BE2C (cell line): Measurements from ENCODE around the gene RIBC1. TPM values are rescaled to one million over a fixed set of nuclear protein-coding genes. Genes with fewer than 3 reads are reported as not detected.

Experiments
- DNase-seq: peaks from one replicate; pipeline ENCODE4 v3.0.0-alpha.2; 2020
- H3K27me3 ChIP-seq: fragments of 250-450 bp; sonication (Bioruptor Pico); 2 replicates; pipeline ENCODE4 v1.5.1; 2020; ENCODE audit warnings: mild to moderate bottlenecking
- H3K36me3 ChIP-seq: fragments of 250-450 bp; sonication (Bioruptor Pico); 2 replicates; pipeline ENCODE4 v1.5.1; 2020; ENCODE audit warnings: mild to moderate bottlenecking
- H3K4me1 ChIP-seq: fragments of 250-450 bp; sonication (Bioruptor Pico); 2 replicates; pipeline ENCODE4 v1.5.1; 2020
- H3K4me3 ChIP-seq: 2 replicates; pipeline ENCODE4 v1.5.1; 2011; ENCODE audit warnings: low read depth, low read length
- H3K9me3 ChIP-seq: fragments of 250-450 bp; sonication (Bioruptor Pico); 2 replicates; pipeline ENCODE4 v1.5.1; 2020
- polyA plus RNA-seq: library from polyadenylated mRNA; unstranded; fragments of >200 nt; gene quantifications from one replicate; pipeline ENCODE4 v1.2.1, GENCODE V29; 2012; ENCODE audit warnings: low read depth, missing spikeins; ENCODE audit not compliant: insufficient read length, insufficient read depth
- TF ChIP-seq, protein P1 (sequence below): IDR thresholded peaks from 2 replicates; pipeline ENCODE4 v1.5.1; 2012; ENCODE audit warnings: mild to moderate bottlenecking, low read depth, low read length

RIBC1 gene
- not detected for polyA plus RNA-seq

- Histone ChIP-seq H3K4me1 (no peaks in the 10 kb centered on the region), H3K27me3 (no peaks in the 10 kb centered on the region), H3K9me3 (no peaks in the 10 kb centered on the region), H3K4me3 (peak within 1 kb of the TSS; percentile 85), H3K36me3 (0 out of 2 replicates have a peak, but pooled peaks cover 3% of the 10 kb centered on the region)
- no peak for DNase-seq
- TF ChIP-seq, protein P1, sequence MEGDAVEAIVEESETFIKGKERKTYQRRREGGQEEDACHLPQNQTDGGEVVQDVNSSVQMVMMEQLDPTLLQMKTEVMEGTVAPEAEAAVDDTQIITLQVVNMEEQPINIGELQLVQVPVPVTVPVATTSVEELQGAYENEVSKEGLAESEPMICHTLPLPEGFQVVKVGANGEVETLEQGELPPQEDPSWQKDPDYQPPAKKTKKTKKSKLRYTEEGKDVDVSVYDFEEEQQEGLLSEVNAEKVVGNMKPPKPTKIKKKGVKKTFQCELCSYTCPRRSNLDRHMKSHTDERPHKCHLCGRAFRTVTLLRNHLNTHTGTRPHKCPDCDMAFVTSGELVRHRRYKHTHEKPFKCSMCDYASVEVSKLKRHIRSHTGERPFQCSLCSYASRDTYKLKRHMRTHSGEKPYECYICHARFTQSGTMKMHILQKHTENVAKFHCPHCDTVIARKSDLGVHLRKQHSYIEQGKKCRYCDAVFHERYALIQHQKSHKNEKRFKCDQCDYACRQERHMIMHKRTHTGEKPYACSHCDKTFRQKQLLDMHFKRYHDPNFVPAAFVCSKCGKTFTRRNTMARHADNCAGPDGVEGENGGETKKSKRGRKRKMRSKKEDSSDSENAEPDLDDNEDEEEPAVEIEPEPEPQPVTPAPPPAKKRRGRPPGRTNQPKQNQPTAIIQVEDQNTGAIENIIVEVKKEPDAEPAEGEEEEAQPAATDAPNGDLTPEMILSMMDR: no peak
Observed at GRCh38 chrX:53422861-53423306, at the start of gene RIBC1. Gene RIBC1, plus strand, starts transcription at chrX:53422873. Its CDS starts 3,404 bp downstream, at chrX:53426277.

DNA sequence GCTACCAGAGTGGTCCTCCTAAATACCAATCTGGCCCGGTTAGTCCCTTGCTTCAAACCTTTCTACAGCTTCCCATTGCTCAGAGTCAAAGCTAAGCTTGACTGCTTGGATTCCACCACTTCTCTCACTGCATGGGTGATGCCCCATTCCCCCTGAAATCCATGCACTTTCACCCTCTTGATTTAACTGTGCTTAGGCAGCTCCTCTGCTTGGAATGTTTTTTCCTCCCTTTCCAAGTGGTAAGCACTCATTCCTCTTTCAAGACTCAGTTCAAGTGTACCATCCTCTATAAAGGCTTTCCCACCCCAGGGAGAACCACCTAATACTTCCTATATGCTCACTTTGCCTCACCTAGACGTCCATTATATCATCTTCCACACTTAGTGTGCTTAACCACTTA lies 49.4 kb upstream of the RIBC1 start:
- peaks cover 12% of the 10 kb centered on the region; the same call in 1 of the 2 replicates for H3K4me1 ChIP-seq
- TF ChIP-seq, protein P1: no peak
- no peaks in the 10 kb centered on the region for H3K9me3 ChIP-seq
- no peak overlapping the region for H3K4me3 ChIP-seq
- no peaks in the 10 kb centered on the region for H3K36me3 ChIP-seq
- DNase-seq: no peak
- no peaks in the 10 kb centered on the region for H3K27me3 ChIP-seq

GRCh38 chrX:53374222-53374820 lies 48.4 kb upstream of the RIBC1 start:
- Histone ChIP-seq H3K4me3 (no peak overlapping the region), H3K4me1 (peaks cover 12% of the 10 kb centered on the region; the same call in 1 of the 2 replicates), H3K36me3 (peaks cover 7% of the 10 kb centered on the region), H3K27me3 (no peaks in the 10 kb centered on the region), H3K9me3 (no peaks in the 10 kb centered on the region)
- DNase-seq: no peak
- TF ChIP-seq, protein P1: no peak

GRCh38 chrX:53374923-53375322 lies 47.8 kb upstream of the RIBC1 start:
- H3K4me3 ChIP-seq: no peak overlapping the region

DNA sequence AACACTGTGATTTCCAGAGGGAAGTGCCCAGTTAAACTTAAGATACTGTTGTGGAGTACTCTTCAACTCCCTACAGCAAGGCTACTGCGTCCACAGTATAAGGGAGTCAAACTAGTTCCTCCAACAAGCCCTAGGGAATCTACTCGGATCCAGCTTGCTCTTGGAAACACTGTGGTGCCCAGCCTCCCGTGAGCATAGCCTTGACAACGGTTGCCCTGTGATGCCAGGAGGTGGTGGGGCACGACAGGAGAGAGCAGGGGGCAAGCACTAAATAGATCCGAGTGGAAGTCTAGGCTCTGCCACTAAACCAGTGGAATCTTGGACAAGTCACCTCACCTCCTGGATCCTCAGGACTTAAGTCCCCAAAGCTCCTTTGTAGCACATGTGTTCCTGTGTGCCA lies 45.8 kb upstream of the RIBC1 start:
- TF ChIP-seq, protein P1: no peak
- no peak for DNase-seq
- H3K36me3 ChIP-seq: peaks cover 22% of the 10 kb centered on the region

More at GRCh38 chrX:53374923-53375322, 47.8 kb upstream of the RIBC1 start:
- DNase-seq: no peak
- Histone ChIP-seq H3K4me1 (peaks cover 12% of the 10 kb centered on the region; the same call in 1 of the 2 replicates), H3K9me3 (no peaks in the 10 kb centered on the region), H3K27me3 (no peaks in the 10 kb centered on the region), H3K36me3 (peaks cover 9% of the 10 kb centered on the region)
- TF ChIP-seq, protein P1: 0 out of 2 replicates have a peak, but pooled peaks have one; percentile 1

DNA sequence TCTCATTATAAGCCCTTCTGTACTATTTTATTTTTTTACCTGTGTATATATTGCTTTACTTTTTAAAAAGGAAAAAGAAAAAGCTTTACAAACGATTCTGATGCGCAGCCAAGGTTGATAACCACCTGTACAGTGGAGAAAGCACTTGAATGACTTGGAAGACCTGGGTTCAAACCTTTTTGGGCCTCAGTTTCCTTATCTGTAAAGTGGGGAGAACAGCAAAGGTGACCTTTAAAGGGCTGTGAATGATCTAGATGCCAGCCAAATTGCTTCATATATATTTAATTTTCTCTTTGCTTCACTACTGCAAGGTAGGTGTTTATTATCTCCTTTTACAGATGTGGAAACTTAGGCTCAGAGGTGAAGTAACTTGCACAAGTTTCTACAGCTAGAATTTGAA lies 45.2 kb upstream of the RIBC1 start:
- TF ChIP-seq, protein P1: no peak
- no peak for DNase-seq
- Histone ChIP-seq H3K9me3 (no peaks in the 10 kb centered on the region), H3K36me3 (peaks cover 28% of the 10 kb centered on the region), H3K4me3 (no peak overlapping the region), H3K4me1 (peaks cover 12% of the 10 kb centered on the region; the same call in 1 of the 2 replicates), H3K27me3 (no peaks in the 10 kb centered on the region)

More for the DNA sequence above, 45.8 kb upstream of the RIBC1 start:
- Histone ChIP-seq H3K4me3 (no peak overlapping the region), H3K27me3 (no peaks in the 10 kb centered on the region), H3K9me3 (no peaks in the 10 kb centered on the region), H3K4me1 (peaks cover 12% of the 10 kb centered on the region; the same call in 1 of the 2 replicates)
